ENCODE results near the gene ZNF212. TPM values are rescaled to one million over a fixed set of nuclear protein-coding genes. Genes with fewer than 3 reads are reported as not detected.
"Not testable (repeated sequence)": the region's sequence is repeated elsewhere in the genome, so short reads cannot be mapped to it uniquely, and the experiment has no call there.

ZNF212 gene
- total RNA-seq, 1 experiment from 2014 or later: 11.6 TPM

GRCh38 chr7:149216402-149216801, 23.0 kb upstream of the ZNF212 start:
- no peak for DNase-seq (ENCODE audit: low read depth)
- in situ Hi-C loops (cut with HindIII; ENCODE audit: low pct_unique_long_range_greater_than_20kb, low sequenced_read_pairs): no loop called here

GRCh38 chr7:149217570-149217969, 21.9 kb upstream of the ZNF212 start:
- in situ Hi-C loops (cut with HindIII; ENCODE audit: low pct_unique_long_range_greater_than_20kb, low sequenced_read_pairs): no loop called here
- DNase-seq (ENCODE audit: low read depth): no peak

GRCh38 chr7:149218469-149219420, 20.7 kb upstream of the ZNF212 start:
- no peak for DNase-seq (ENCODE audit: low read depth)
- in situ Hi-C loops (cut with HindIII; ENCODE audit: low pct_unique_long_range_greater_than_20kb, low sequenced_read_pairs): no loop called here

GRCh38 chr7:149220534-149220933, 18.9 kb upstream of the ZNF212 start:
- DNase-seq (ENCODE audit: low read depth): peak; percentile 21
- in situ Hi-C loops (cut with HindIII; ENCODE audit: low pct_unique_long_range_greater_than_20kb, low sequenced_read_pairs): no loop called here

- in situ Hi-C loops (cut with HindIII; ENCODE audit: low pct_unique_long_range_greater_than_20kb, low sequenced_read_pairs): no loop called here
- DNase-seq (ENCODE audit: low read depth): no peak
These were observed 16.3 kb upstream of the ZNF212 start for GRCh38 chr7:149223176-149223575.

GRCh38 chr7:149223761-149224160, 15.7 kb upstream of the ZNF212 start:
- DNase-seq (ENCODE audit: low read depth): no peak
- in situ Hi-C loops (cut with HindIII; ENCODE audit: low pct_unique_long_range_greater_than_20kb, low sequenced_read_pairs): no loop called here

- in situ Hi-C loops (cut with HindIII; ENCODE audit: low pct_unique_long_range_greater_than_20kb, low sequenced_read_pairs): no loop called here
- DNase-seq (ENCODE audit: low read depth): no peak
These were observed 15.1 kb upstream of the ZNF212 start for GRCh38 chr7:149224352-149224751.

GRCh38 chr7:149225106-149225505, 14.3 kb upstream of the ZNF212 start:
- DNase-seq (ENCODE audit: low read depth): no peak
- in situ Hi-C loops (cut with HindIII; ENCODE audit: low pct_unique_long_range_greater_than_20kb, low sequenced_read_pairs): no loop called here

- in situ Hi-C loops (cut with HindIII; ENCODE audit: low pct_unique_long_range_greater_than_20kb, low sequenced_read_pairs): no loop called here
- no peak for DNase-seq (ENCODE audit: low read depth)
These were observed 13.8 kb upstream of the ZNF212 start for GRCh38 chr7:149225656-149226055.

- DNase-seq (ENCODE audit: low read depth); in situ Hi-C loops (cut with HindIII; ENCODE audit: low pct_unique_long_range_greater_than_20kb, low sequenced_read_pairs): not testable (repeated sequence)
These were observed 13.1 kb upstream of the ZNF212 start for GRCh38 chr7:149226366-149226765.

GRCh38 chr7:149226840-149227494, 12.5 kb upstream of the ZNF212 start:
- no peak for DNase-seq (ENCODE audit: low read depth)
- in situ Hi-C loops (cut with HindIII; ENCODE audit: low pct_unique_long_range_greater_than_20kb, low sequenced_read_pairs): no loop called here

GRCh38 chr7:149228831-149229471, 10.5 kb upstream of the ZNF212 start:
- in situ Hi-C loops (cut with HindIII; ENCODE audit: low pct_unique_long_range_greater_than_20kb, low sequenced_read_pairs): no loop called here
- DNase-seq (ENCODE audit: low read depth): no peak

- in situ Hi-C loops (cut with HindIII; ENCODE audit: low pct_unique_long_range_greater_than_20kb, low sequenced_read_pairs): no loop called here
- DNase-seq (ENCODE audit: low read depth): no peak
These were observed 9.9 kb upstream of the ZNF212 start for GRCh38 chr7:149229526-149229925.

- no peak for DNase-seq (ENCODE audit: low read depth)
- in situ Hi-C loops (cut with HindIII; ENCODE audit: low pct_unique_long_range_greater_than_20kb, low sequenced_read_pairs): no loop called here
These were observed 7.1 kb upstream of the ZNF212 start for GRCh38 chr7:149232362-149232761.

GRCh38 chr7:149233655-149234204, 5.7 kb upstream of the ZNF212 start:
- in situ Hi-C loops (cut with HindIII; ENCODE audit: low pct_unique_long_range_greater_than_20kb, low sequenced_read_pairs): not testable (repeated sequence)
- peak; percentile 88 for DNase-seq (ENCODE audit: low read depth)

- in situ Hi-C loops (cut with HindIII; ENCODE audit: low pct_unique_long_range_greater_than_20kb, low sequenced_read_pairs): no loop called here
These were observed 1.9 kb upstream of the ZNF212 start for GRCh38 chr7:149237502-149237901.

GRCh38 chr7:149238051-149238450, 1.4 kb upstream of the ZNF212 start:
- DNase-seq (ENCODE audit: low read depth): peak; percentile 73
- in situ Hi-C loops (cut with HindIII; ENCODE audit: low pct_unique_long_range_greater_than_20kb, low sequenced_read_pairs): no loop called here

More at GRCh38 chr7:149237502-149237901, 1.9 kb upstream of the ZNF212 start:
- no peak for DNase-seq (ENCODE audit: low read depth)

GRCh38 chr7:149240637-149241036, 1.2 kb downstream of the ZNF212 start:
- DNase-seq (ENCODE audit: low read depth): no peak
- in situ Hi-C loops (cut with HindIII; ENCODE audit: low pct_unique_long_range_greater_than_20kb, low sequenced_read_pairs): no loop called here

- in situ Hi-C loops (cut with HindIII; ENCODE audit: low pct_unique_long_range_greater_than_20kb, low sequenced_read_pairs): no loop called here
- DNase-seq (ENCODE audit: low read depth): no peak
These were observed 2.2 kb downstream of the ZNF212 start for GRCh38 chr7:149241696-149242095.
